Endodermal cell (in vitro differentiated cells): Measurements from ENCODE around the gene MRPL19. TPM values are rescaled to one million over a fixed set of nuclear protein-coding genes. Genes with fewer than 3 reads are reported as not detected.

Source experiments
- DNase-seq: peaks from one replicate; pipeline ENCODE4 v3.0.0-alpha.2; 2017
- H3K27ac ChIP-seq: 2 replicates; pipeline ENCODE4 v1.5.1; 2013; ENCODE audit warnings: mild to moderate bottlenecking, low read depth, low read length, moderate library complexity
- H3K27me3 ChIP-seq: 2 replicates; pipeline ENCODE4 v1.6.1; 2013; ENCODE audit warnings: mild to moderate bottlenecking, low read length, moderate library complexity; ENCODE audit not compliant: insufficient read depth, control insufficient read depth, poor library complexity, severe bottlenecking
- H3K36me3 ChIP-seq: 2 replicates; pipeline ENCODE4 v1.7.0; 2013; ENCODE audit warnings: mild to moderate bottlenecking, low read length, moderate library complexity; ENCODE audit not compliant: control insufficient read depth, insufficient read depth
- H3K4me1 ChIP-seq: one replicate; pipeline ENCODE4 v1.7.0; 2013; ENCODE audit warnings: low read length; ENCODE audit not compliant: control insufficient read depth, insufficient read depth
- H3K4me3 ChIP-seq: 2 replicates; pipeline ENCODE4 v1.5.1; 2013; ENCODE audit warnings: mild to moderate bottlenecking, low read length, moderate library complexity
- H3K9ac ChIP-seq: 2 replicates; pipeline ENCODE4 v1.6.1; 2013; ENCODE audit warnings: mild to moderate bottlenecking, low read length, moderate library complexity; ENCODE audit not compliant: poor library complexity, severe bottlenecking; ENCODE audit errors: extremely low read depth
- H3K9me3 ChIP-seq: 2 replicates; pipeline ENCODE4 v1.6.1; 2013; ENCODE audit warnings: mild to moderate bottlenecking, low read length, moderate library complexity; ENCODE audit not compliant: control insufficient read depth
- H3K27ac Mint-ChIP-seq: 2 replicates; pipeline ENCODE4 v1.8.0; 2020; ENCODE audit warnings: mixed read lengths
- H3K27me3 Mint-ChIP-seq: 2 replicates; pipeline ENCODE4 v1.8.0; 2021; ENCODE audit warnings: mild to moderate bottlenecking, mixed read lengths; ENCODE audit not compliant: insufficient read depth
- H3K36me3 Mint-ChIP-seq: 2 replicates; pipeline ENCODE4 v1.8.0; 2020; ENCODE audit warnings: low read depth, mixed read lengths
- H3K4me1 Mint-ChIP-seq: 2 replicates; pipeline ENCODE4 v1.8.0; 2020; ENCODE audit warnings: mixed read lengths
- H3K4me3 Mint-ChIP-seq: 2 replicates; pipeline ENCODE4 v1.8.0; 2020; ENCODE audit warnings: mild to moderate bottlenecking, moderate library complexity, mixed read lengths
- H3K9me3 Mint-ChIP-seq: 2 replicates; pipeline ENCODE4 v1.8.0; 2020; ENCODE audit warnings: mild to moderate bottlenecking, mixed read lengths
- WGBS, 2 experiments: methylation state at CpG; one replicate each; pipeline versions ENCODE4 v1.1.5 to v1.1.7; 2013; ENCODE audit warnings: missing lambda C conversion rate in 2 of 2, mixed read lengths in 1 of 2; ENCODE audit not compliant: insufficient coverage in 1 of 2, insufficient read length in 1 of 2; 5-methylcytosine and 5-hydroxymethylcytosine counted together
- long read RNA-seq, 4 experiments: library from polyadenylated mRNA in 2 of 4; library from RNA in 1 of 4; library from capped mRNA in 1 of 4; stranded (forward) in 3 of 4; unstranded in 1 of 4; transcript quantifications; one replicate each; pipeline ENCODE4 v2.0.0, GENCODE V29; 2020 to 2021; ENCODE audit warnings: inconsistent platforms in 1 of 4
- polyA plus RNA-seq, 2 experiments: library from polyadenylated mRNA; stranded (reverse); fragments of 50-300 nt; gene quantifications; one replicate each; pipeline ENCODE4 v1.2.3, GENCODE V29; 2013
- total RNA-seq, 2 donors: library from RNA; stranded (reverse); fragmentation: NEBNext Ultra II Directional in 1 of 2; extraction: Animal tissue kit (Norgen Biotek cat#: 25700) in 1 of 2; gene quantifications; 2 replicates in 1 of 2; 3 replicates in 1 of 2; pipeline ENCODE4 v1.2.1, GENCODE V29; 2021
- TF ChIP-seq, protein P1 (sequence below): fragments of 200-600 bp; sonication (generic); conservative IDR thresholded peaks from 2 replicates; pipeline ENCODE4 v1.5.0; 2021; ENCODE audit warnings: antibody characterized with exemption, mild to moderate bottlenecking

MRPL19 gene
- total RNA-seq, result 10 to 100 TPM; 63.7 to 77.6 TPM
- polyA plus RNA-seq (2013, experiment 1 of 2), result 36.9 TPM
- 38.0 TPM for polyA plus RNA-seq (2013, experiment 2 of 2)
- long read RNA-seq, experiment 1, transcript MRPL19-205 (5 exons, 744 nt), result minor isoform, 5 of 45 reads
- long read RNA-seq, experiment 1, transcript MRPL19-202 (6 exons, 3,479 nt), result major isoform, 29 of 45 reads
- long read RNA-seq, experiment 1, partial matches to known transcripts, result 5 of 45 reads
- long read RNA-seq, experiment 1, other reads (novel, unspliced or antisense), result 6 of 45 reads
- long read RNA-seq, experiment 2, transcript MRPL19-202 (6 exons, 3,479 nt), result major isoform, 62 of 77 reads
- long read RNA-seq, experiment 2, transcript MRPL19-205 (5 exons, 744 nt), result minor isoform, 5 of 77 reads
- long read RNA-seq, experiment 2, partial matches to known transcripts, result 4 of 77 reads
- long read RNA-seq, experiment 2, other reads (novel, unspliced or antisense), result 6 of 77 reads
- long read RNA-seq, experiment 3, transcript MRPL19-202 (6 exons, 3,479 nt), result major isoform, 130 of 141 reads
- long read RNA-seq, experiment 3, partial matches to known transcripts, result 3 of 141 reads
- long read RNA-seq, experiment 3, other reads (novel, unspliced or antisense), result 5 of 141 reads
- long read RNA-seq, experiment 4, transcript MRPL19-202 (6 exons, 3,479 nt), result major isoform, 155 of 174 reads
- long read RNA-seq, experiment 4, partial matches to known transcripts, result 7 of 174 reads
- long read RNA-seq, experiment 4, other reads (novel, unspliced or antisense), result 4 of 174 reads

- peak within 1 kb of the TSS; percentile 89 for H3K4me3 Mint-ChIP-seq
- no peaks in the 10 kb centered on the region for H3K4me1 Mint-ChIP-seq
- no peaks in the 10 kb centered on the region for H3K9me3 Mint-ChIP-seq
- DNase-seq, result peak; percentile 96
- Histone ChIP-seq H3K9ac (peak within 1 kb of the TSS; percentile 87), H3K36me3 (peaks cover 35% of the 10 kb centered on the region), H3K4me1 (no peaks in the 10 kb centered on the region), H3K4me3 (peak within 1 kb of the TSS; percentile 98), H3K27me3 (no peaks in the 10 kb centered on the region), H3K27ac (peak within 1 kb of the TSS; percentile 71), H3K9me3 (no peaks in the 10 kb centered on the region)
- H3K27ac Mint-ChIP-seq, result peak within 1 kb of the TSS; percentile 95
- TF ChIP-seq, protein P1, sequence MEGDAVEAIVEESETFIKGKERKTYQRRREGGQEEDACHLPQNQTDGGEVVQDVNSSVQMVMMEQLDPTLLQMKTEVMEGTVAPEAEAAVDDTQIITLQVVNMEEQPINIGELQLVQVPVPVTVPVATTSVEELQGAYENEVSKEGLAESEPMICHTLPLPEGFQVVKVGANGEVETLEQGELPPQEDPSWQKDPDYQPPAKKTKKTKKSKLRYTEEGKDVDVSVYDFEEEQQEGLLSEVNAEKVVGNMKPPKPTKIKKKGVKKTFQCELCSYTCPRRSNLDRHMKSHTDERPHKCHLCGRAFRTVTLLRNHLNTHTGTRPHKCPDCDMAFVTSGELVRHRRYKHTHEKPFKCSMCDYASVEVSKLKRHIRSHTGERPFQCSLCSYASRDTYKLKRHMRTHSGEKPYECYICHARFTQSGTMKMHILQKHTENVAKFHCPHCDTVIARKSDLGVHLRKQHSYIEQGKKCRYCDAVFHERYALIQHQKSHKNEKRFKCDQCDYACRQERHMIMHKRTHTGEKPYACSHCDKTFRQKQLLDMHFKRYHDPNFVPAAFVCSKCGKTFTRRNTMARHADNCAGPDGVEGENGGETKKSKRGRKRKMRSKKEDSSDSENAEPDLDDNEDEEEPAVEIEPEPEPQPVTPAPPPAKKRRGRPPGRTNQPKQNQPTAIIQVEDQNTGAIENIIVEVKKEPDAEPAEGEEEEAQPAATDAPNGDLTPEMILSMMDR, result no peak
- WGBS, 2 experiments, result 1 to 2% methylated on average over 12 to 60 of the region's 60 CpGs
- no peaks in the 10 kb centered on the region for H3K27me3 Mint-ChIP-seq
- H3K36me3 Mint-ChIP-seq, result peaks cover 22% of the 10 kb centered on the region
These were observed at the start of gene MRPL19 for GRCh38 chr2:75646583-75647425. Gene MRPL19 (plus strand): TSS chr2:75646783. CDS start chr2:75646808, 25 bp downstream.

DNA sequence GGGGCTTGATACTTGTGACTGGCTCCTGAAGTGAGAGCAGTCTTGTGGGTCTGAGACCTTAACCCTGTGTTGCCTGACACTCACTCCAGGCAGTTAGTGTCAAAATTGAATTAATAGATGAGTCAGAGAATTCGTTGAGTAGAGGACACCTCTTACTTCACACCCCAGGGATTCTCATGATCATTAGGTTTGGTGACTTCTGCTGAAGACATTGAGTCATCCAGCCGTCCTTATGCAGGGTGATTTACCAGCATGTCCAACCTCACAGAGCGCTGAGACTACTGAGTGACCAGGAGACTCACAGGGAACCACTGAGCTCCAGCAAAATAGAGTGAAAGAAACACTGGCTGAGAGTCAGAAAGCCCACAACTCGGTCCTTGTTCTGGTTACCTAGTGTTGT, 49.8 kb upstream of the MRPL19 start:
- Mint-ChIP-seq H3K27ac (no peak overlapping the region), H3K27me3 (no peaks in the 10 kb centered on the region), H3K4me1 (no peaks in the 10 kb centered on the region), H3K9me3 (no peaks in the 10 kb centered on the region), H3K4me3 (no peak overlapping the region), H3K36me3 (no peaks in the 10 kb centered on the region)
- Histone ChIP-seq H3K9me3 (no peaks in the 10 kb centered on the region), H3K4me3 (no peak overlapping the region), H3K27me3 (no peaks in the 10 kb centered on the region), H3K36me3 (no peaks in the 10 kb centered on the region), H3K9ac (no peak overlapping the region), H3K27ac (no peak overlapping the region), H3K4me1 (no peaks in the 10 kb centered on the region)
- TF ChIP-seq, protein P1, result no peak
- no peak for DNase-seq
- 84 to 90% methylated on average over 3 to 4 of the region's 4 CpGs for WGBS, 2 experiments

GRCh38 chr2:75597949-75598348, 48.6 kb upstream of the MRPL19 start:
- Histone ChIP-seq H3K27ac (no peak overlapping the region), H3K9me3 (no peaks in the 10 kb centered on the region), H3K36me3 (no peaks in the 10 kb centered on the region), H3K27me3 (no peaks in the 10 kb centered on the region), H3K4me1 (no peaks in the 10 kb centered on the region), H3K4me3 (no peak overlapping the region), H3K9ac (no peak overlapping the region)
- H3K36me3 Mint-ChIP-seq, result no peaks in the 10 kb centered on the region
- H3K4me1 Mint-ChIP-seq, result no peaks in the 10 kb centered on the region
- H3K27ac Mint-ChIP-seq, result no peak overlapping the region
- no peak for DNase-seq
- WGBS, 2 experiments, result 94 to 100% methylated on average over 2 to 20 of the region's 20 CpGs
- no peak overlapping the region for H3K4me3 Mint-ChIP-seq
- no peaks in the 10 kb centered on the region for H3K27me3 Mint-ChIP-seq
- TF ChIP-seq, protein P1, result no peak
- H3K9me3 Mint-ChIP-seq, result no peaks in the 10 kb centered on the region
